IMR-90 (cell line): ENCODE measurements around the gene TMEM237. TPM values are rescaled to one million over a fixed set of nuclear protein-coding genes. Genes with fewer than 3 reads are reported as not detected.
A peak's percentile ranks its signal among the peaks of the same experiment; 100 is the strongest.

Source experiments
- ATAC-seq: fragments of 200-7000 bp; cut with Tn5 transposase; 2 replicates; pipeline ENCODE4 v1.9.1; 2020; ENCODE audit warnings: low read depth, mild to moderate bottlenecking, moderate library complexity
- BruUV-seq: library from RNA; stranded (reverse); fragments of 400-500 nt; replicated peaks from 2 replicates; lab custom pipeline; 2021; lab: Mats Ljungman, UMichigan
- CTCF ChIA-PET: fragments of 300-600 bp; formaldehyde crosslinking; extraction: SDS; loops from one replicate; lab custom pipeline; 2021; ENCODE audit warnings: antibody characterized with exemption; lab: Yijun Ruan, JAX
- POLR2A ChIA-PET: fragments of 300-600 bp; sonication (Branson Sonifier 250); formaldehyde crosslinking; loops from one replicate; lab custom pipeline; 2022; ENCODE audit warnings: antibody characterized with exemption; ENCODE audit not compliant: unreplicated experiment; lab: Charles Lee
- DNase-seq: peaks from one replicate; pipeline ENCODE4 v3.0.0; 2013
- H2AFZ ChIP-seq: replicated peaks from 2 replicates; pipeline ENCODE3; 2013; ENCODE audit warnings: low read length, mild to moderate bottlenecking; ENCODE audit not compliant: poor library complexity
- H2AK5ac ChIP-seq: 2 replicates; pipeline ENCODE4 v1.6.1; 2013; ENCODE audit warnings: low read depth, low read length, inconsistent platforms
- H2AK9ac ChIP-seq: replicated peaks from 2 replicates; pipeline ENCODE3; 2013; ENCODE audit warnings: mild to moderate bottlenecking, low read depth, low read length, moderate library complexity; ENCODE audit not compliant: poor library complexity
- H2BK120ac ChIP-seq: 2 replicates; pipeline ENCODE4 v1.6.1; 2013; ENCODE audit warnings: low read depth, low read length, inconsistent platforms
- H2BK15ac ChIP-seq: 3 replicates; pipeline ENCODE4 v1.6.1; 2013; ENCODE audit warnings: low read depth, low read length, inconsistent platforms
- H2BK20ac ChIP-seq: 2 replicates; pipeline ENCODE4 v1.6.1; 2013; ENCODE audit warnings: low read depth, mild to moderate bottlenecking, inconsistent platforms, low read length, moderate library complexity
- H2BK5ac ChIP-seq: 2 replicates; pipeline ENCODE4 v1.6.1; 2013; ENCODE audit warnings: mild to moderate bottlenecking, low read depth, low read length, inconsistent platforms; ENCODE audit not compliant: poor library complexity, severe bottlenecking
- H3K14ac ChIP-seq: replicated peaks from 2 replicates; pipeline ENCODE4 v1.6.1; 2013; ENCODE audit warnings: low read depth, low read length, inconsistent platforms
- H3K18ac ChIP-seq: 2 replicates; pipeline ENCODE4 v1.6.1; 2013; ENCODE audit warnings: low read depth, low read length, control low read depth
- H3K23ac ChIP-seq: 2 replicates; pipeline ENCODE4 v1.6.1; 2013; ENCODE audit warnings: low read depth, low read length, inconsistent platforms
- H3K27ac ChIP-seq: 2 replicates; pipeline ENCODE4 v1.5.1; 2013; ENCODE audit warnings: mild to moderate bottlenecking, control low read depth, low read length; ENCODE audit not compliant: insufficient read depth
- H3K27me3 ChIP-seq: 2 replicates; pipeline ENCODE4 v1.6.1; 2013; ENCODE audit warnings: low read length; ENCODE audit not compliant: control insufficient read depth, insufficient read depth
- H3K36me3 ChIP-seq: 2 replicates; pipeline ENCODE4 v1.6.1; 2013; ENCODE audit warnings: low read length, mixed read lengths; ENCODE audit not compliant: control insufficient read depth, insufficient read depth
- H3K4ac ChIP-seq: 2 replicates; pipeline ENCODE4 v1.6.1; 2013; ENCODE audit warnings: low read depth, low read length, inconsistent platforms
- H3K4me1 ChIP-seq: 2 replicates; pipeline ENCODE4 v1.6.1; 2013; ENCODE audit warnings: low read length, mixed read lengths; ENCODE audit not compliant: control insufficient read depth, insufficient read depth
- H3K4me2 ChIP-seq: 2 replicates; pipeline ENCODE4 v1.6.1; 2013; ENCODE audit warnings: low read depth, mild to moderate bottlenecking, control low read depth, low read length, moderate library complexity
- H3K4me3 ChIP-seq: 2 replicates; pipeline ENCODE4 v1.5.1; 2013; ENCODE audit warnings: low read depth, mild to moderate bottlenecking, control low read depth, low read length, moderate library complexity; ENCODE audit not compliant: insufficient read depth
- H3K56ac ChIP-seq: 2 replicates; pipeline ENCODE4 v1.6.1; 2013; ENCODE audit warnings: low read length, inconsistent platforms; ENCODE audit not compliant: insufficient read depth; ENCODE audit errors: extremely low read depth
- H3K79me1 ChIP-seq, 2 experiments: 2 replicates each; pipeline ENCODE4 v1.6.1; 2013; ENCODE audit warnings: low read length in 2 of 2, inconsistent platforms in 1 of 2, low read depth in 1 of 2
- H3K9ac ChIP-seq: 2 replicates; pipeline ENCODE4 v1.6.1; 2013; ENCODE audit warnings: low read depth, low read length, control low read depth
- H3K9me1 ChIP-seq: 2 replicates; pipeline ENCODE4 v1.6.1; 2013; ENCODE audit warnings: low read length, inconsistent platforms; ENCODE audit not compliant: insufficient read depth
- H3K9me3 ChIP-seq: 2 replicates; pipeline ENCODE4 v1.6.1; 2013; ENCODE audit warnings: low read length; ENCODE audit not compliant: control insufficient read depth, insufficient read depth
- H4K20me1 ChIP-seq: 2 replicates; pipeline ENCODE4 v1.6.1; 2013; ENCODE audit warnings: low read length, inconsistent platforms; ENCODE audit not compliant: insufficient read depth
- H4K5ac ChIP-seq: 2 replicates; pipeline ENCODE4 v1.6.1; 2013; ENCODE audit warnings: mild to moderate bottlenecking, low read depth, low read length, control low read depth
- H4K8ac ChIP-seq, 2 experiments: 2 replicates each; pipeline ENCODE4 v1.6.1; 2013; ENCODE audit warnings: low read depth in 2 of 2, low read length in 2 of 2, control low read depth in 1 of 2, inconsistent platforms in 1 of 2
- H4K91ac ChIP-seq: 2 replicates; pipeline ENCODE4 v1.6.1; 2013; ENCODE audit warnings: low read depth, low read length, inconsistent platforms; ENCODE audit not compliant: insufficient read depth
- BHLHE40 ChIP-seq: fragments of 150-350 bp; IDR thresholded peaks from 2 replicates; pipeline ENCODE4 v1.6.1; 2016; ENCODE audit warnings: mild to moderate bottlenecking, low read depth, low read length
- CEBPB ChIP-seq: IDR thresholded peaks from 2 replicates; pipeline ENCODE4 v1.6.1; 2012; ENCODE audit warnings: low read depth, low read length, improper control_type of control experiment
- MAZ ChIP-seq: IDR thresholded peaks from 2 replicates; pipeline ENCODE4 v1.6.1; 2012; ENCODE audit warnings: low read depth, mild to moderate bottlenecking, low read length, improper control_type of control experiment, moderate library complexity, borderline replicate concordance
- MXI1 ChIP-seq: IDR thresholded peaks from 2 replicates; pipeline ENCODE4 v1.6.1; 2012; ENCODE audit warnings: low read depth, mild to moderate bottlenecking, low read length, moderate library complexity, borderline replicate concordance
- NFE2L2 ChIP-seq: fragments of 150-350 bp; IDR thresholded peaks from 2 replicates; pipeline ENCODE4 v1.6.1; 2016; ENCODE audit warnings: low read depth, mild to moderate bottlenecking, low read length
- POLR2A ChIP-seq: IDR thresholded peaks from 2 replicates; pipeline ENCODE4 v1.6.1; 2012; ENCODE audit warnings: mild to moderate bottlenecking, low read depth, low read length
- WGBS, 2 experiments: methylation state at CpG; one replicate each; pipeline versions ENCODE4 v1.1.5 to v1.1.7; 2013; ENCODE audit warnings: missing lambda C conversion rate in 2 of 2; ENCODE audit not compliant: insufficient read length in 1 of 2; ENCODE audit errors: extremely low coverage in 2 of 2; 5-methylcytosine and 5-hydroxymethylcytosine counted together
- dilution Hi-C: fragments of 300-500 bp; cut with HindIII; formaldehyde crosslinking; loops from one replicate; pipeline ENCODE4 v1.14.3; 2018; ENCODE audit warnings: low sequenced_read_pairs; ENCODE audit not compliant: unreplicated experiment
- in situ Hi-C: fragments of 300-500 bp; cut with MboI; formaldehyde crosslinking; loops from 3 replicates; pipeline ENCODE4 v1.14.3; 2019; ENCODE audit warnings: low sequenced_read_pairs, inconsistent platforms, mixed read lengths
- intact Hi-C: fragments of 100-400 bp; cut with micrococcal nuclease; formaldehyde crosslinking; loops from 2 replicates; pipeline ENCODE4 v1.10.0; 2022
- polyA plus RNA-seq, 3 experiments: library from polyadenylated mRNA; depleted of rRNA; stranded (reverse); fragments of >200 nt; gene quantifications; 2 replicates each; pipeline ENCODE4 v1.2.3, GENCODE V29; 2012; ENCODE audit warnings: low replicate concordance in 1 of 3
- total RNA-seq: library from RNA; depleted of rRNA; stranded (reverse); fragments of >200 nt; gene quantifications from 2 replicates; pipeline ENCODE4 v1.2.3, GENCODE V29; 2012
- TF ChIP-seq, protein P1 (sequence below): conservative IDR thresholded peaks from 2 replicates; pipeline ENCODE4 v1.5.1; 2012; ENCODE audit warnings: mild to moderate bottlenecking, low read depth, low read length, improper control_type of control experiment

Gene TMEM237
- total and polyA plus RNA-seq, 2 of the 4 experiments (the other 2 are of a cell fraction), result 29.4 to 58.8 TPM

DNA sequence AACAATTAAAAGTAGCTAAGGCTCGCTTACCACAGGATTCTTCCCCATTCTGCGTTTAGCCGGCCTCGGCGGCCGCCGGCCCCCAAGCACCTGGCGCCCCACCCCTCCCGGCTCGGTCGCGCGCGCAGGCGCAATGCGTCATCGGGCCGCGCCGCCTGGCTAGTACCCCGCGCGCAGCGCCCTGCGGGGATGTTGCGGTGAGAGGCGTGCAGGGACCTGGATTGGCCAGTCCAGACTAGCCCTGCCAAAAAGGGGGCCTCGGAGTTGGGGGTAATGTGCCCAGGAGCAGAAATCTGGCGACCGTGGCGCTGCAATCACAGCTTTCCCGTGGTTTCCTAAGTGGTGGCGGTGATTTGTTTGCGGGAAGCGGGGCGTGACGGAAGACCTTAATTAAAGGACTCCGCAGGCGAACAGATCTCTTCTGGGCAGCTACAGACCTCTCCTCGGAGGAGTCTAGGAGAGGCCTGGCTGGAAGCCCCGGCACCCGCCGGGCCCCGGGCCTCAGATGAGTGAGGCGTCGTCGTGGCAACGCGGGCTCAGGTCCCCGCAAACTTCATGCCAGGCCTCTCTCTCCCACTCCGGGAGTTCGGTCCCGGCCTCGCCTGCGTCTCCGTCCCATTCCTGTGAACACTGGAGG is 606 bp downstream of the TMEM237 start:
- Histone ChIP-seq H3K9me3 (no peaks in the 10 kb centered on the region), H3K14ac (peak overlapping the region; percentile 85), H2BK15ac (peak overlapping the region; percentile 79; the same call in 2 of the 3 replicates), H3K4me3 (peak overlapping the region; percentile 91), H3K9ac (peak overlapping the region; percentile 79), H2BK120ac (peak overlapping the region; percentile 79), H3K79me1 (peaks cover 15 to 27% of the 10 kb centered on the region in 2 experiments; a peak in 3 of 4 replicates), H4K20me1 (no peaks in the 10 kb centered on the region), H3K23ac (peak overlapping the region; percentile 74), H4K8ac (peak overlapping the region; percentile 80 to 92), H2AK5ac (peak overlapping the region; percentile 74), H3K36me3 (peaks cover 6% of the 10 kb centered on the region), H4K5ac (peak overlapping the region; percentile 86), H4K91ac (peak overlapping the region; percentile 69), H3K27me3 (no peaks in the 10 kb centered on the region), H3K4ac (peak overlapping the region; percentile 88), H3K4me1 (peaks cover 4% of the 10 kb centered on the region), H3K56ac (peak overlapping the region; percentile 94), H3K18ac (peak overlapping the region; percentile 51), H3K27ac (peak overlapping the region; percentile 85), H2BK20ac (peak overlapping the region; percentile 88), H3K4me2 (peak overlapping the region; percentile 95), H2BK5ac (peak overlapping the region; percentile 80), H2AK9ac (peak overlapping the region; percentile 88), H3K9me1 (peaks cover 3% of the 10 kb centered on the region; the same call in 1 of the 2 replicates), H2AFZ (peak overlapping the region; percentile 97)
- intact Hi-C loops, result loop anchor here (5.0 kb wide), 1 partner anchor 170 kb away; no protein-coding TSS in a partner anchor
- in situ Hi-C loops, result no loop called here
- dilution Hi-C loops, result no loop called here
- no peak for TF ChIP-seq NFE2L2
- TF ChIP-seq CEBPB, result no peak
- TF ChIP-seq POLR2A, result peak; percentile 73; the same call in 1 of the 2 replicates
- peak; percentile 94 for TF ChIP-seq MAZ
- TF ChIP-seq MXI1, result peak; percentile 80; the same call in 1 of the 2 replicates
- TF ChIP-seq BHLHE40, result peak; percentile 28; the same call in 1 of the 2 replicates
- TF ChIP-seq, protein P1, sequence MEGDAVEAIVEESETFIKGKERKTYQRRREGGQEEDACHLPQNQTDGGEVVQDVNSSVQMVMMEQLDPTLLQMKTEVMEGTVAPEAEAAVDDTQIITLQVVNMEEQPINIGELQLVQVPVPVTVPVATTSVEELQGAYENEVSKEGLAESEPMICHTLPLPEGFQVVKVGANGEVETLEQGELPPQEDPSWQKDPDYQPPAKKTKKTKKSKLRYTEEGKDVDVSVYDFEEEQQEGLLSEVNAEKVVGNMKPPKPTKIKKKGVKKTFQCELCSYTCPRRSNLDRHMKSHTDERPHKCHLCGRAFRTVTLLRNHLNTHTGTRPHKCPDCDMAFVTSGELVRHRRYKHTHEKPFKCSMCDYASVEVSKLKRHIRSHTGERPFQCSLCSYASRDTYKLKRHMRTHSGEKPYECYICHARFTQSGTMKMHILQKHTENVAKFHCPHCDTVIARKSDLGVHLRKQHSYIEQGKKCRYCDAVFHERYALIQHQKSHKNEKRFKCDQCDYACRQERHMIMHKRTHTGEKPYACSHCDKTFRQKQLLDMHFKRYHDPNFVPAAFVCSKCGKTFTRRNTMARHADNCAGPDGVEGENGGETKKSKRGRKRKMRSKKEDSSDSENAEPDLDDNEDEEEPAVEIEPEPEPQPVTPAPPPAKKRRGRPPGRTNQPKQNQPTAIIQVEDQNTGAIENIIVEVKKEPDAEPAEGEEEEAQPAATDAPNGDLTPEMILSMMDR, result 0 out of 2 replicates have a peak, but pooled peaks have one; percentile 1
- 0% methylated on average over 48 of the region's 56 CpGs; no CpG with 5 or more reads in 1 of the 2 experiments for WGBS, 2 experiments
- ATAC-seq (peak; percentile 91), DNase-seq (peak; percentile 75)
- no TSS peak for BruUV-seq
- POLR2A ChIA-PET, result interaction anchor here (0.5 kb wide), 1 partner anchor 651 kb away, joined by 3 read pairs; no protein-coding TSS in a partner anchor
- CTCF ChIA-PET, result no interaction called here
